ENCODE data around the gene MIA2.
"Not testable (repeated sequence)": the region's sequence is repeated elsewhere in the genome, so short reads cannot be mapped to it uniquely, and the experiment has no call there.

MIA2 gene

GRCh38 chr14:39341126-39341525 lies 107.4 kb downstream of the MIA2 start:
- DNase-seq (ENCODE audit: low read depth in 2 of 2): not testable (repeated sequence)

GRCh38 chr14:39342768-39343167 lies 109.1 kb downstream of the MIA2 start:
- DNase-seq (ENCODE audit: low read depth in 2 of 2): no peak

GRCh38 chr14:39343614-39344013 lies 109.9 kb downstream of the MIA2 start:
- DNase-seq (ENCODE audit: low read depth in 2 of 2): no peak

- DNase-seq (ENCODE audit: low read depth in 2 of 2): no peak
Observed at GRCh38 chr14:39350866-39351265, 117.2 kb downstream of the MIA2 start.

- DNase-seq (ENCODE audit: low read depth in 2 of 2): no peak
Observed at GRCh38 chr14:39351708-39352107, 118.0 kb downstream of the MIA2 start.

- DNase-seq (ENCODE audit: low read depth in 2 of 2): not testable (repeated sequence)
Observed at GRCh38 chr14:39359069-39359468, 125.4 kb downstream of the MIA2 start.

GRCh38 chr14:39360316-39360715 lies 126.6 kb downstream of the MIA2 start:
- DNase-seq (ENCODE audit: low read depth in 2 of 2): no peak

GRCh38 chr14:39361556-39361955 lies 127.8 kb downstream of the MIA2 start:
- not testable (repeated sequence) for DNase-seq (ENCODE audit: low read depth in 2 of 2)

- no peak for DNase-seq (ENCODE audit: low read depth in 2 of 2)
Observed at GRCh38 chr14:39364509-39364908, 130.8 kb downstream of the MIA2 start.

- no peak for DNase-seq (ENCODE audit: low read depth in 2 of 2)
Observed at GRCh38 chr14:39365354-39365753, 131.6 kb downstream of the MIA2 start.

- DNase-seq (ENCODE audit: low read depth in 2 of 2): no peak
Observed at GRCh38 chr14:39366460-39367386, 133.0 kb downstream of the MIA2 start.

GRCh38 chr14:39367387-39367751 lies 133.7 kb downstream of the MIA2 start:
- no peak for DNase-seq (ENCODE audit: low read depth in 2 of 2)

GRCh38 chr14:39368261-39368959 lies 134.7 kb downstream of the MIA2 start:
- DNase-seq (ENCODE audit: low read depth in 2 of 2): no peak

- DNase-seq (ENCODE audit: low read depth in 2 of 2): no peak
Observed at GRCh38 chr14:39369029-39369428, 135.3 kb downstream of the MIA2 start.

- no peak for DNase-seq (ENCODE audit: low read depth in 2 of 2)
Observed at GRCh38 chr14:39370415-39370814, 136.7 kb downstream of the MIA2 start.

GRCh38 chr14:39372656-39373055 lies 138.9 kb downstream of the MIA2 start:
- no peak for DNase-seq (ENCODE audit: low read depth in 2 of 2)

- no peak for DNase-seq (ENCODE audit: low read depth in 2 of 2)
Observed at GRCh38 chr14:39374851-39375250, 141.1 kb downstream of the MIA2 start.

- DNase-seq (ENCODE audit: low read depth in 2 of 2): no peak
Observed at GRCh38 chr14:39376667-39377403, 143.1 kb downstream of the MIA2 start.

- no peak for DNase-seq (ENCODE audit: low read depth in 2 of 2)
Observed at GRCh38 chr14:39381366-39381765, 147.7 kb downstream of the MIA2 start.

- no peak for DNase-seq (ENCODE audit: low read depth in 2 of 2)
Observed at GRCh38 chr14:39382463-39382862, 148.7 kb downstream of the MIA2 start.

- no peak for DNase-seq (ENCODE audit: low read depth in 2 of 2)
Observed at GRCh38 chr14:39383026-39383660, 149.4 kb downstream of the MIA2 start.

- no peak for DNase-seq (ENCODE audit: low read depth in 2 of 2)
Observed at GRCh38 chr14:39383741-39384140, 150.0 kb downstream of the MIA2 start.

Data from activated CD8-positive, alpha-beta memory T cell treated with anti-CD3 and anti-CD28 coated beads for 4 hours (primary cell).